ENCODE measurements around the gene SHISA5. TPM values are rescaled to one million over a fixed set of nuclear protein-coding genes. Genes with fewer than 3 reads are reported as not detected.
"Not testable (repeated sequence)": the region's sequence is repeated elsewhere in the genome, so short reads cannot be mapped to it uniquely, and the experiment has no call there.

SHISA5 gene
- total RNA-seq, 4 donors from 2014 or later: 60.1 to 98.0 (median 87.3) TPM

GRCh38 chr3:48501196-48501595, 2.8 kb downstream of the SHISA5 start:
- H3K4me1 ChIP-seq: peaks cover 38% of the 10 kb centered on the region
- H3K36me3 ChIP-seq: peaks cover 11% of the 10 kb centered on the region
- H3K27me3 ChIP-seq: no peaks in the 10 kb centered on the region
- no peak for TF ChIP-seq CTCF (IDR thresholded peaks at IDR 0.05)
- TF ChIP-seq EP300 (IDR thresholded peaks at IDR 0.05): no peak
- no peak for TF ChIP-seq POLR2A (IDR thresholded peaks at IDR 0.05)
- no peak for TF ChIP-seq POLR2AphosphoS5 (IDR thresholded peaks at IDR 0.05)
- H3K9me3 ChIP-seq: no peaks in the 10 kb centered on the region
- H3K27ac ChIP-seq: no peak overlapping the region
- WGBS: 61% methylated on average over 5 of the region's 7 CpGs
- peak in 1 of 2 donors; percentile 57 for DNase-seq (ENCODE audit: low spot score in 2 of 2)
- no peak overlapping the region for H3K4me3 ChIP-seq

DNA sequence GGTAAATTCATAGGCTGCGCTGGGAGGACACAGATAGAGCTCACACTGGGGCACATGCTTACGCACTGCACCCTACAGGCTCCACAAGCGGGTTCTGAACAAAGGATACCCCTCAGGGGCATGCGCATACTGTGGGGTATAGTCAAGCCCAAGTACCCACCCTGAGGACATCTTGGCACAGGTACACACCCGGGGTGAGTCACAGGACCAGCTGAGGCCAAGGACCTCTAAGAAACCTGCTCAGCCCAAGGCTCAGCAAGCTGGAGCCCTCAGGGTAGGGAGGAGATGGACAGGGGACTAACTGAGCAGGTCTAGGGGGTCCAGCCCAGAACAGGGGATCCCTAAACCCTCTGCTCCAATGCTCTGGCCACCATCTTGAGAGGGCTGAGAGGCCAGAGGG, 3.3 kb downstream of the SHISA5 start:
- 87% methylated on average over 5 of the region's 5 CpGs for WGBS
- Histone ChIP-seq H3K27me3 (no peaks in the 10 kb centered on the region), H3K9me3 (no peaks in the 10 kb centered on the region), H3K4me3 (no peak overlapping the region), H3K36me3 (peaks cover 16% of the 10 kb centered on the region), H3K4me1 (peaks cover 38% of the 10 kb centered on the region), H3K27ac (no peak overlapping the region)
- peak in 1 of 2 donors; percentile 44 for DNase-seq (ENCODE audit: low spot score in 2 of 2)
- TF ChIP-seq CTCF (IDR thresholded peaks at IDR 0.05) (no peak), EP300 (IDR thresholded peaks at IDR 0.05) (no peak), POLR2A (IDR thresholded peaks at IDR 0.05) (no peak), POLR2AphosphoS5 (IDR thresholded peaks at IDR 0.05) (no peak)

GRCh38 chr3:48493203-48493501, 10.8 kb downstream of the SHISA5 start:
- TF ChIP-seq POLR2AphosphoS5 (IDR thresholded peaks at IDR 0.05) (no peak), POLR2A (IDR thresholded peaks at IDR 0.05) (no peak), EP300 (IDR thresholded peaks at IDR 0.05) (no peak), CTCF (IDR thresholded peaks at IDR 0.05) (no peak)
- peaks cover 8% of the 10 kb centered on the region for H3K4me1 ChIP-seq
- H3K4me3 ChIP-seq: no peak overlapping the region
- no peaks in the 10 kb centered on the region for H3K27me3 ChIP-seq
- H3K9me3 ChIP-seq: no peaks in the 10 kb centered on the region
- H3K27ac ChIP-seq: peak overlapping the region; percentile 68
- DNase-seq (ENCODE audit: low spot score in 2 of 2): peak in 1 of 2 donors; percentile 22
- peaks cover 20% of the 10 kb centered on the region for H3K36me3 ChIP-seq
- 62% methylated on average over 3 of the region's 3 CpGs for WGBS

GRCh38 chr3:48492461-48493202, 11.3 kb downstream of the SHISA5 start:
- WGBS: 56% methylated on average over 7 of the region's 7 CpGs
- Histone ChIP-seq H3K36me3 (peaks cover 20% of the 10 kb centered on the region), H3K27me3 (no peaks in the 10 kb centered on the region), H3K4me1 (peaks cover 8% of the 10 kb centered on the region), H3K4me3 (no peak overlapping the region), H3K9me3 (no peaks in the 10 kb centered on the region), H3K27ac (peak overlapping the region; percentile 68)
- peak in 1 of 2 donors; percentile 15 for DNase-seq (ENCODE audit: low spot score in 2 of 2)
- TF ChIP-seq EP300 (IDR thresholded peaks at IDR 0.05) (no peak), POLR2A (IDR thresholded peaks at IDR 0.05) (no peak), POLR2AphosphoS5 (IDR thresholded peaks at IDR 0.05) (no peak), CTCF (IDR thresholded peaks at IDR 0.05) (no peak)

GRCh38 chr3:48486952-48487351, 17.0 kb downstream of the SHISA5 start:
- Histone ChIP-seq H3K27ac (no peak overlapping the region), H3K4me1 (no peaks in the 10 kb centered on the region), H3K36me3 (no peaks in the 10 kb centered on the region), H3K4me3 (no peak overlapping the region), H3K9me3 (no peaks in the 10 kb centered on the region), H3K27me3 (no peaks in the 10 kb centered on the region)
- peak in 1 of 2 donors; percentile 9 for DNase-seq (ENCODE audit: low spot score in 2 of 2)
- 97% methylated on average over 5 of the region's 5 CpGs for WGBS
- TF ChIP-seq POLR2A (IDR thresholded peaks at IDR 0.05): no peak
- no peak for TF ChIP-seq EP300 (IDR thresholded peaks at IDR 0.05)
- no peak for TF ChIP-seq CTCF (IDR thresholded peaks at IDR 0.05)
- no peak for TF ChIP-seq POLR2AphosphoS5 (IDR thresholded peaks at IDR 0.05)

GRCh38 chr3:48482822-48483221, 21.2 kb downstream of the SHISA5 start:
- not testable (repeated sequence) for H3K4me3 ChIP-seq, H3K36me3 ChIP-seq, H3K27me3 ChIP-seq, H3K4me1 ChIP-seq, H3K9me3 ChIP-seq, H3K27ac ChIP-seq
- WGBS: 94% methylated on average over 6 of the region's 6 CpGs
- peak in 1 of 2 donors; percentile 16 for DNase-seq (ENCODE audit: low spot score in 2 of 2)

- not testable (repeated sequence) for H3K9me3 ChIP-seq, H3K27me3 ChIP-seq, H3K4me3 ChIP-seq, H3K27ac ChIP-seq, H3K4me1 ChIP-seq, H3K36me3 ChIP-seq
- 94% methylated on average over 11 of the region's 11 CpGs for WGBS
- DNase-seq (ENCODE audit: low spot score in 2 of 2): peak in 1 of 2 donors; percentile 18
These were observed 23.1 kb downstream of the SHISA5 start for GRCh38 chr3:48480891-48481290.
